Cerebellar cortex (tissue), 1 donor: Measurements from ENCODE around the gene TAF4B.
"Not testable (repeated sequence)": the region's sequence is repeated elsewhere in the genome, so short reads cannot be mapped to it uniquely, and the experiment has no call there.

Experiments
- DNase-seq: peaks from one replicate; pipeline ENCODE4 v3.0.0-alpha.2; 2015; ENCODE audit warnings: low spot score

Gene TAF4B

DNA sequence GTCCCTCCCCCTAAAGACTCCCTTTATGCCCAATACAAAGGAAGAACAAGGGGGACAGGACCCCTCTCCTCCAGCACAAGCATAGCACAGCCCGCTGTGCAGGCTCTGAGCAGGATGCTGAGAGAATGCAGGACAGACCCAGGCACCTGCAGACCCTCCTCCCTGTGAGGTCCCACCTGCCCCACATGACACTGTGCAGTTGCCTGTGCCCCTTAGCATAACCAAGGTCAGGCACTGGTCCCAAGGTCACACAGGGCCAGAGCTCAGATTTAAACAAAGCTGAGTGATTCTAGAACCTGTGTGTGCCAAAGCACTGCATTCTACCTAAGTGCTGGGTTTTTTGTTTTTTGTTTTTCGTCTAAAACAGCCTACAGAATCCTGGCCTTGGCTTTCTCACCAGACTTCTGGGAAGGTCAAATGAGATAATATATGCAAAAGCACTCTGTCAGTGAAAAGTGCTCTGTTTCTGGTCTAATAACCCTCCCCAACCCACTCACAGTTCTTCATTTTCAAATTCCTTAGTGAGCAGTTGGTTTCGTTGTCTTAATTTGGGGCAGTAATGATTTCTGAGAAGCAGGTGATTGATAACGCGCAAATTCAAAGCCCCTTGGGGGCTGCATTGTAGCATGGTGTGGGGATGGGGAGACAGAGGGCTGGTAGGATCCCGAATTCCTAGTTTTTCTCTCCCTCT, 196.4 kb downstream of the TAF4B start:
- no peak for DNase-seq

- DNase-seq = no peak
These were observed 198.3 kb downstream of the TAF4B start for GRCh38 chr18:26424428-26425147.

DNA sequence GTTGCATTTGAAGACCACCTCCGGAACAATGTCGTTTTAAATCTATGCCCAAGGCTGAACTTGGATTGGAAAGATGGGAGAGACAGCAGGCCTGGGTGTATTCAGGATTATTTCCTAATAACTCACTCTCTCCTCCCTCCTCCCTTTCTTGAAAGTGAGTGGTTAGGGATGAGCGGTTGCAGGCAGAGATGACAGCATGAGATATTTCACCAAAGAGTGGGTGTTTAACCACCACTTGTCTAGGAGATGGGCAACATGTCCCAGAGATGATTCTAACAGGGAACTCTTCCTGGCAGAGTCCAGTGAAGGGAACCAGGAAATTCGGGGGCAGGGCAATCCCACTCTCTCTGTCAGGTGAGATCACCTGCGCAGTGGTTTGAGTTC, 198.9 kb downstream of the TAF4B start:
- DNase-seq = no peak

GRCh38 chr18:26429535-26430226, 203.4 kb downstream of the TAF4B start:
- DNase-seq = no peak

DNA sequence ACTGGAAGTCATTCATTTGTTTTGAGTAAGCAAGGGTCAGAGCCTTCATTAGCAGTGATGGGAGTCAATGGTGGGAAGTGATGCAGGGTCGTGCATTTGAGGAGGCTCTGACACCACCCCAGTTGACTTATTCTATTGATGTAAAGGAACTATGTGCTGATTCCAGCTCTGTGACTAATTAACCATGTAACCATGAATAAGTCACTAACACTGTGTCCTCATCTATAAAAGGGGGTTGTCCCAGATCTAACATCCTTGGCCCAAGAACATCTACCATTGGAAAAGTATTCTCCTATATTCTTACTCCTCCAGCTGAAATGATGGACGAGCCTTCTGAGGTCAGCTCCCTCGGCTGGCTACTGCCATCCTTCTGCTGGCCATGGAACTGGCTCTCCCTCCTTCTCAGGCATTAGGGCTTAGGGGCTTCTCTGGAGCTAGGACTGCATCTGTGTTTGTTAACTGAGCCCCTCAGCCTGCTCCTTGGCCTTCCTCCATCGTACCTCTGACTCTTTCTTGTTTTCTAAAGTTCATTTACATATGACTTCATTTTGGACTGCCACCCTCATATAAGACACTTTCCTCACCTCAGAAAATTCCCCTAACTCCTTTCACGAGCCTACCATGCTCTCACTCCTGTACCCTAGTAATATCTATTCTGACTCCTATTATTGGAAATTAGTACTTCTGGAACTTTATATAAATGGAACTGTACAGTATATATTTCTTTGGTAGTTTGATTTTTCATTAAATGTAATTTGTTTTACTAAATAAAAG, 206.6 kb downstream of the TAF4B start:
- no peak for DNase-seq

- no peak for DNase-seq
These were observed 208.6 kb downstream of the TAF4B start for GRCh38 chr18:26434887-26435286.

- DNase-seq = no peak
These were observed 209.3 kb downstream of the TAF4B start for GRCh38 chr18:26435415-26436095.

- DNase-seq = no peak
These were observed 210.2 kb downstream of the TAF4B start for GRCh38 chr18:26436176-26437051.

DNA sequence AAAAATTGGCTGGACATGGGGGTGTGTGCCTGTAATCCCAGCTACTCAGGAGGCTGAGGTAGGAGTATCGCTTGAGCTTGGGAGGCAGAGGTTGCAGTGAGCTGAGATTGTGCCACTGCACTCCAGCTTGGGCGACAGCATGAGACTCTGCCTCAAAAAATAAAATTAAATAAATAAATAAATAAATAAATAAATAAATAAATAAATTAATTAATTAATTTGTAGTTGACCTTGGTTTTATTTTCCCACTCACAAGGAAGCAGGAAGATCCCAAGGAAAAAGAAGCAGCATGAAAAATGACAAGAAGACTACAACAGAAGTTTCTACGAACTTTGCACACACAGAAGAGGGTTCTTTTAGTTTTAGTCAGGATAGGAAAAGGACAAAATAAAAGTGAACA, 211.4 kb downstream of the TAF4B start:
- DNase-seq = not testable (repeated sequence)

DNA sequence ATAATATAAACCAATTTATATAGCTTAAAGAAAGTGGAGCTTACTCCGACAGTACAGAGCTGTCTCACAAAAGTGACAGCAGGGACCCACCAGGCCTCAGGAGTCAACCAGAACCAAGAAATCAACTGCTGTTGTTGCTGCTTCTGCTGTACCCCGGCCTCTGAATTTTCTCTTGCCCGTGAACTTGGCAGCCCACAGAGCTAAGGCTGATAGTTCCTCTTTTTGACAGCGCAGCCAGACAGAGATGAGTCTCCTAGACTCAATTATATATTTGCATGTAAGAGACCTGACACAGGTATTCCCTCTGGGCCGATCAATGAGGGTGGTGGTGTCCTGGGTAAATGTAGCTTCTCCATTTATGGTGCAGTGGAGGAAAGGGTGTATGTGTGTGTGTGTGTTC, 212.7 kb downstream of the TAF4B start:
- DNase-seq = no peak

DNA sequence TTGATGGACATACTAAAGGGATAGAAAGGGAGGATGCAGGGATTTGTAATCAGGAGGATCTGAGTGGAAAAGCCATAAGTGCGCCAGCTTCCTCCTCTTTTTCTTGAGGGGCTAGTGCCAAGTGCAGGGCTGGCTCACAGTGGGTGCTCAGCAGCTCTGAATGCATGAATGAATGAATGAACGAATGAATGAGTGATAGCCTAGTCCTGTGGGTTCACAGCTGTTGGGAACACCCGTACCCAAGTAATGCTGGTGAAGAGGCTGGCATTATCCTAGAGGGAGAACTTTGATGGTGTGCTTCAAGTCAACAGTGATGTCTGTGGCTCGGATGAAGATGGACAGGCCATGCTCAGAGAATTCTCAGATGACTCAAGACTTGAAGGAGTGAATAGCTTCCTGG, 213.3 kb downstream of the TAF4B start:
- DNase-seq = no peak

GRCh38 chr18:26440644-26441043, 214.4 kb downstream of the TAF4B start:
- no peak for DNase-seq
